GM18861 (cell line): Measurements from ENCODE around the gene CEBPB.

Experiments
- ATAC-seq: cut with Tn5 transposase; IDR thresholded peaks from one replicate; pipeline ENCODE4 v1.9.1; 2021; ENCODE audit not compliant: unreplicated experiment

The CEBPB gene

DNA sequence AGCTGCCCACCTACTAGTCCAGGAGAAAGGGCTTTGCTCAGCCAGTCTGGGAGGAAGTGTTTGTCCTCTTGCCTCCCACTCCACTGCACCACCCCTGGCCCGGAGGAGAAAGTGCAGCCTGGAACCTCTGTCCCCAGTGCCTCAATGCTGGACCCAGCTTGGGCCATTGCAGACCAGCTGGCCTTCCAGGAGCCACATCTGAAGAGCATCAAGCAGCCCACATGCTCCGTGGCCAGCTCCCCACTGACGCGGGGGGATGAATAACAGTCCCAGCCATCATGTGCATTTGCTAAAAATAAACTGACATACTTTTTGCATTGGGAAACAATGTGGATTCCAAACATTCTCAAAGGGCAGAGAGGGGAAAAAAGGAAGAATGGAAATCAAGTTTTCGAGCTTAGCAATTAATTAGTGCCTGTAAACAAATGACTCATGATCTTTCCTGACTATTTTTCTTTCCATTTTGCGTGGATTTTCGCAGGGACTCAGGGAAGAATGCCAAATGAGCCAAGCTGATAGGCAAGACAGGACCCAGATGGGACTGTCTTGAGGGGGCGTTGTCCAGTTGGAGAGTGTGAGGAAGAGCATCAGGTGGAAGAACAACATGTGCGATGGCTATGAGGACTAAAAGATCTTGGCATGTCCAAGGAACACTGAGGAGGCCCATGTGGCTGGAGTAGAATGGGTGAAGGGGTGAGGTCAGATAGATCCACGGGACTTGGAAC lies 34.1 kb downstream of the CEBPB start:
- ATAC-seq, result no peak

GRCh38 chr20:50226093-50226974 lies 35.7 kb downstream of the CEBPB start:
- ATAC-seq, result no peak

- ATAC-seq, result no peak
These were observed 36.9 kb downstream of the CEBPB start for GRCh38 chr20:50227506-50227905.

GRCh38 chr20:50229156-50229607 lies 38.6 kb downstream of the CEBPB start:
- no peak for ATAC-seq

GRCh38 chr20:50230184-50230583 lies 39.6 kb downstream of the CEBPB start:
- no peak for ATAC-seq

DNA sequence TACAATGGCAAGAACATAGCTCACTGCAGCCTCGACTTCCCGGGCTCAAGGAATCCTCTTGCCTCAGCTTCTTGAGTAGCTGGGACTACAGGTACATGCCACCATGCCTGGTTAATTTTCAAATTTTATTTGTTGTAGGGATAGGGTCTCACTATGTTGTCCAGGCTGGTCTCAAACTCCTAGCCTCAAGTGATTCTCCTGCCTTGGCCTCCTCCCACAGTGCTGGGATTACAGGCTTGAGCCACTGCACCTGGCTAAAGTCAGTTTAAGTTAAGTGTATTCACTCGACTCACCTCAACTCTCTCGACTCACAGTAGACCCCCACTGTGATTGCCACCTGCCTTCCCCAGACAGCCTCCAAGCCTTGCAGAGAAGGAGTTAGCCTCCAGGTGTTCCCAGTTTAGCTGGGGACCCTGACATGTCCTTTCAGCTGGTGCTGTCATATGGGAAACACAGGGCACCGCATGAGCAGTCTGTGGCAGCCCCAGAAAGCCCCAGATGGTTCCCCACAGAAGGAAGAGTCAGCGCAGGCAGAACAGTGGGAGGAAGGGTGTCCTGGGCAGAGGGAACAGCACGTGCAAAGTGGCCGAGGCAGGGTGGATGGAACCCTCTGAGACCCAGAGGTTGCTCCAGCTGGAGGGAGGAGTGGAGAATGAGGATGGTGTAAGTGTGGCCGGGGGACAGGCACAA lies 40.4 kb downstream of the CEBPB start:
- ATAC-seq, result no peak

- ATAC-seq, result no peak
These were observed 41.2 kb downstream of the CEBPB start for GRCh38 chr20:50231854-50232253.

DNA sequence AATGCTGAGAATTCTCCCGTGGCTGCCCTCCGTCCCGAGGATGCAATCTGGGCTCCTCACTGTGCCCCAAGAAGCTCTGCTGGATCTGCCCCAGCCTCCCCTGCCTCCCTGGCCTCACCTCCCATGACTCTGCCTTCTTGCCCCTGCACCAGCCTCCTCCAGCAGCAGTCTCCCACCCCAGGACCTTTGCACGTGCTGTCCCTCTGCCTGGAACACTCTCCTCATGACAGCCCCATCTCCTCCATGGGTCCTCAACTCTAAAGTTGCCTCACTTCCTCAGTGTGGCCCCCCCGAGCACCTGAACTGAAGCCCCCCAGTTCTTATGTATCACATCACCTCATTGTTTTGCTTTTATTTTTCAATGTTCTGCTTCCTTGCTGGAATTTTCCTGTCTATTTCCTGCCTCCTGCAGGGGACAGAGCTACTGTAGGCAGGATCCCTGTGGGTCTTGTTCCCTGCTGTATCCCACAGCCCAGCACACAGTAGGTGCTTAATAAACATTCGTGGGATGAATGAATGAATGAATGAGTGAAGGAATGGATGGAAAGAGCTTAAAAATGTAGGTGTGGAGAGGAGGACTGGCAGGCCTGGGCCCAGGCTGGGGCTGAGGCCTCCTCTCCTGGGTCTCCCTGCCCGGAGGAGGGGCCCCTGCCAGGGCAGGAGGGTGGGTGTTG lies 42.2 kb downstream of the CEBPB start:
- no peak for ATAC-seq

GRCh38 chr20:50233325-50234212 lies 42.9 kb downstream of the CEBPB start:
- ATAC-seq, result no peak

GRCh38 chr20:50234288-50234687 lies 43.7 kb downstream of the CEBPB start:
- no peak for ATAC-seq

GRCh38 chr20:50237349-50237748 lies 46.7 kb downstream of the CEBPB start:
- ATAC-seq, result no peak

GRCh38 chr20:50238081-50238800 lies 47.6 kb downstream of the CEBPB start:
- ATAC-seq, result no peak

DNA sequence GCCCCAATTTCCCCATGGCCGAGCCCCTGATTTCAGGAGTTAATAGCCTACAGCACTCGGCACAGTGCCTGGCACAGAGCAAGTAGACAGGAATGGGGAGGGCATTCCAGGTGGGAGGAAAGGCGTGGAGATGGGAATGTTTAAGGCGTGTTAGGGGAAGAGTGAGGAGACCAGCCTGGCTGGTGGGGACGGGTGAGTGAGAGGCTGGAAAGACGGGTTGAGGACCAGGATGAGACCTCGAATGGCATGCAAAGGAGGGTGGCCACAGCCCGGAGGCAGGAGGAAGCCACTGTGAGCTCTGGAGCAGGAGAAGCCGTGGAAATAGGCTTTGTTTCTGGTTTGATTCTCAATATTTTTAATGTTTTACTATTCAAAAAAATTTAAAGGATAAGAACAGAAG lies 49.5 kb downstream of the CEBPB start:
- ATAC-seq, result no peak

DNA sequence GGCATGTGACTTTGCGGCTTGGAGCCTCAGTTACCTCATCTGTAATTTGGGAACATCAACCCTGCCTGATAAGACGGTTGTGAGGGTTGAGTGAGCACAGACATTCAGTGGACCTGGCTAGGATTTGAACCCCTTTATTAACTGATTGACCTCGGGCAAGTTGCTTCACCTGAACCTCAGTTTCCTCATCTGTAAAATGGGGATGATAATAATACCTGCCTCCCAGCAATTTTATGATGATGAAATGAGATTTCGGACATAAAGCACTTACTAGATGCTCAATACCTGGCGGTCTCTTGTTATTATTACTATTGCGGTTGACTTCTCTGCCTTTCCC lies 51.5 kb downstream of the CEBPB start:
- no peak for ATAC-seq
